ENCODE data around the gene MFSD1. TPM values are rescaled to one million over a fixed set of nuclear protein-coding genes. Genes with fewer than 3 reads are reported as not detected.

MFSD1 gene
- total and polyA plus RNA-seq, 9 of the 15 experiments (the other 6 are each of a cell fraction or from before 2014, with no cell fraction given), result 8.7 to 49.5 (median 28.6) TPM

DNA sequence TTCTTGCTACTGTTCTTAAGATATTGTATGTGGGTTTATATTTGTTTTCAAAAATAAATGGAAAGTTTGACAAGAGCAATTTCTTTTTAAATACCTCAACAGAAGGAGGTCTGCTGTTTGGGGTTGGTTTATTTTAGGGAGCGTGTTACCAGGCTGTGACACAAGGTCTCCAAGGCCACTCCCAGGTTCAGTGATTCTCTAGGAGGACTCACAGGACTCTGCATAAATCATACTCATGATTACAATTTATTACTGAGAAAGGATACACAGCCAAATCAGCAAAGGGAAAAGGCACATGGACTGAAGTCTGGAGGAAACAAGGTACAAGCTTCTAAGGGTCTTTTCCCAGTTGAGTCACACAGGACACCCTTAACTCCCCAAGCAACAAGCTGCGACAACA lies 18.8 kb upstream of the MFSD1 start:
- H3K4me2 ChIP-seq (ENCODE audit: insufficient read depth, low read length), result no peak overlapping the region
- no peaks in the 10 kb centered on the region; the same call in 1 of the 3 replicates for H3K36me3 ChIP-seq (ENCODE audit: control insufficient read depth, insufficient read depth, low read length)
- ChIA-PET CTCF (ENCODE audit: low intra/inter-chr PET ratio) (interaction anchor here (0.6 kb wide), 1 partner anchor 125 kb away, joined by 5 read pairs; no protein-coding TSS in a partner anchor), POLR2A (interaction anchor here (0.6 kb wide), 1 partner anchor 119 kb away, joined by 3 read pairs; no protein-coding TSS in a partner anchor)
- H2AFZ ChIP-seq (ENCODE audit: low read depth, low read length), result no peak overlapping the region
- H3K9me3 ChIP-seq (replicated peaks; ENCODE audit: control insufficient read depth, insufficient read depth, low read depth, low read length), result no peaks in the 10 kb centered on the region; the same call in 1 of the 2 replicates
- no peak for ATAC-seq
- H3K27ac ChIP-seq (ENCODE audit: extremely low read depth, low read depth, low read length), result no peak overlapping the region
- H3K79me2 ChIP-seq (ENCODE audit: control insufficient read depth, insufficient read depth, low read length), result no peaks in the 10 kb centered on the region
- no TSS peak for BruUV-seq (replicated peaks)
- in situ Hi-C loops (cut with MboI), result loop anchor here (25.0 kb wide), 1 partner anchor 1171 kb away; no protein-coding TSS in a partner anchor
- no peaks in the 10 kb centered on the region for H4K20me1 ChIP-seq (replicated peaks; ENCODE audit: control insufficient read depth, insufficient read depth, low read length)
- no peak overlapping the region for H3K4me3 ChIP-seq
- DNase-seq (ENCODE audit: extremely low read depth in 1 of 4, low spot score in 3 of 4), result no peak
- no peak overlapping the region for H3K9ac ChIP-seq (ENCODE audit: insufficient read depth in 1 of 2, low read depth in 2 of 2, low read length in 2 of 2)
- no peaks in the 10 kb centered on the region for H3K9me1 ChIP-seq (ENCODE audit: control insufficient read depth, insufficient read depth, low read length)
- H3K27me3 ChIP-seq (ENCODE audit: control insufficient read depth in 2 of 2, insufficient read depth in 2 of 2, low read length in 2 of 2), result no peaks in the 10 kb centered on the region
- no peak for FAIRE-seq
- intact Hi-C loops (cut with micrococcal nuclease), result no loop called here
- H3K4me1 ChIP-seq (replicated peaks in 1 of 2; ENCODE audit: control insufficient read depth in 2 of 2, insufficient read depth in 2 of 2, low read length in 2 of 2), result peaks cover 4 to 10% of the 10 kb centered on the region in 2 experiments; a peak in 3 of 5 replicates
- WGBS (ENCODE audit: insufficient coverage, low coverage, missing lambda C conversion rate), result 95% methylated on average over 2 of the region's 2 CpGs
- TF ChIP-seq SRF (CRISPR knock-in tag; IDR thresholded peaks at IDR 0.05) (no peak), RB1 (IDR thresholded peaks at IDR 0.05; ENCODE audit: low read depth) (no peak), L3MBTL2 (IDR thresholded peaks at IDR 0.05) (no peak), JUNB (CRISPR knock-in tag; conservative IDR thresholded peaks at IDR 0.05) (no peak), RBM34 (IDR thresholded peaks at IDR 0.05; ENCODE audit: borderline replicate concordance, insufficient read depth, low read length) (no peak)
- TF ChIP-seq, protein P1, sequence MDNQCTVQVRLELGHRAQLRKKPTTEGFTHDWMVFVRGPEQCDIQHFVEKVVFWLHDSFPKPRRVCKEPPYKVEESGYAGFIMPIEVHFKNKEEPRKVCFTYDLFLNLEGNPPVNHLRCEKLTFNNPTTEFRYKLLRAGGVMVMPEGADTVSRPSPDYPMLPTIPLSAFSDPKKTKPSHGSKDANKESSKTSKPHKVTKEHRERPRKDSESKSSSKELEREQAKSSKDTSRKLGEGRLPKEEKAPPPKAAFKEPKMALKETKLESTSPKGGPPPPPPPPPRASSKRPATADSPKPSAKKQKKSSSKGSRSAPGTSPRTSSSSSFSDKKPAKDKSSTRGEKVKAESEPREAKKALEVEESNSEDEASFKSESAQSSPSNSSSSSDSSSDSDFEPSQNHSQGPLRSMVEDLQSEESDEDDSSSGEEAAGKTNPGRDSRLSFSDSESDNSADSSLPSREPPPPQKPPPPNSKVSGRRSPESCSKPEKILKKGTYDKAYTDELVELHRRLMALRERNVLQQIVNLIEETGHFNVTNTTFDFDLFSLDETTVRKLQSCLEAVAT (IDR thresholded peaks at IDR 0.05), result no peak
- TF ChIP-seq, protein P2, sequence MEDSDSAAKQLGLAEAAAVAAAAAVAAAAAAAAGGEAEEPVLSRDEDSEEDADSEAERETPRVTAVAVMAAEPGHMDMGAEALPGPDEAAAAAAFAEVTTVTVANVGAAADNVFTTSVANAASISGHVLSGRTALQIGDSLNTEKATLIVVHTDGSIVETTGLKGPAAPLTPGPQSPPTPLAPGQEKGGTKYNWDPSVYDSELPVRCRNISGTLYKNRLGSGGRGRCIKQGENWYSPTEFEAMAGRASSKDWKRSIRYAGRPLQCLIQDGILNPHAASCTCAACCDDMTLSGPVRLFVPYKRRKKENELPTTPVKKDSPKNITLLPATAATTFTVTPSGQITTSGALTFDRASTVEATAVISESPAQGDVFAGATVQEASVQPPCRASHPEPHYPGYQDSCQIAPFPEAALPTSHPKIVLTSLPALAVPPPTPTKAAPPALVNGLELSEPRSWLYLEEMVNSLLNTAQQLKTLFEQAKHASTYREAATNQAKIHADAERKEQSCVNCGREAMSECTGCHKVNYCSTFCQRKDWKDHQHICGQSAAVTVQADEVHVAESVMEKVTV (CRISPR knock-in tag; IDR thresholded peaks at IDR 0.05), result no peak
- TF ChIP-seq, protein P3, sequence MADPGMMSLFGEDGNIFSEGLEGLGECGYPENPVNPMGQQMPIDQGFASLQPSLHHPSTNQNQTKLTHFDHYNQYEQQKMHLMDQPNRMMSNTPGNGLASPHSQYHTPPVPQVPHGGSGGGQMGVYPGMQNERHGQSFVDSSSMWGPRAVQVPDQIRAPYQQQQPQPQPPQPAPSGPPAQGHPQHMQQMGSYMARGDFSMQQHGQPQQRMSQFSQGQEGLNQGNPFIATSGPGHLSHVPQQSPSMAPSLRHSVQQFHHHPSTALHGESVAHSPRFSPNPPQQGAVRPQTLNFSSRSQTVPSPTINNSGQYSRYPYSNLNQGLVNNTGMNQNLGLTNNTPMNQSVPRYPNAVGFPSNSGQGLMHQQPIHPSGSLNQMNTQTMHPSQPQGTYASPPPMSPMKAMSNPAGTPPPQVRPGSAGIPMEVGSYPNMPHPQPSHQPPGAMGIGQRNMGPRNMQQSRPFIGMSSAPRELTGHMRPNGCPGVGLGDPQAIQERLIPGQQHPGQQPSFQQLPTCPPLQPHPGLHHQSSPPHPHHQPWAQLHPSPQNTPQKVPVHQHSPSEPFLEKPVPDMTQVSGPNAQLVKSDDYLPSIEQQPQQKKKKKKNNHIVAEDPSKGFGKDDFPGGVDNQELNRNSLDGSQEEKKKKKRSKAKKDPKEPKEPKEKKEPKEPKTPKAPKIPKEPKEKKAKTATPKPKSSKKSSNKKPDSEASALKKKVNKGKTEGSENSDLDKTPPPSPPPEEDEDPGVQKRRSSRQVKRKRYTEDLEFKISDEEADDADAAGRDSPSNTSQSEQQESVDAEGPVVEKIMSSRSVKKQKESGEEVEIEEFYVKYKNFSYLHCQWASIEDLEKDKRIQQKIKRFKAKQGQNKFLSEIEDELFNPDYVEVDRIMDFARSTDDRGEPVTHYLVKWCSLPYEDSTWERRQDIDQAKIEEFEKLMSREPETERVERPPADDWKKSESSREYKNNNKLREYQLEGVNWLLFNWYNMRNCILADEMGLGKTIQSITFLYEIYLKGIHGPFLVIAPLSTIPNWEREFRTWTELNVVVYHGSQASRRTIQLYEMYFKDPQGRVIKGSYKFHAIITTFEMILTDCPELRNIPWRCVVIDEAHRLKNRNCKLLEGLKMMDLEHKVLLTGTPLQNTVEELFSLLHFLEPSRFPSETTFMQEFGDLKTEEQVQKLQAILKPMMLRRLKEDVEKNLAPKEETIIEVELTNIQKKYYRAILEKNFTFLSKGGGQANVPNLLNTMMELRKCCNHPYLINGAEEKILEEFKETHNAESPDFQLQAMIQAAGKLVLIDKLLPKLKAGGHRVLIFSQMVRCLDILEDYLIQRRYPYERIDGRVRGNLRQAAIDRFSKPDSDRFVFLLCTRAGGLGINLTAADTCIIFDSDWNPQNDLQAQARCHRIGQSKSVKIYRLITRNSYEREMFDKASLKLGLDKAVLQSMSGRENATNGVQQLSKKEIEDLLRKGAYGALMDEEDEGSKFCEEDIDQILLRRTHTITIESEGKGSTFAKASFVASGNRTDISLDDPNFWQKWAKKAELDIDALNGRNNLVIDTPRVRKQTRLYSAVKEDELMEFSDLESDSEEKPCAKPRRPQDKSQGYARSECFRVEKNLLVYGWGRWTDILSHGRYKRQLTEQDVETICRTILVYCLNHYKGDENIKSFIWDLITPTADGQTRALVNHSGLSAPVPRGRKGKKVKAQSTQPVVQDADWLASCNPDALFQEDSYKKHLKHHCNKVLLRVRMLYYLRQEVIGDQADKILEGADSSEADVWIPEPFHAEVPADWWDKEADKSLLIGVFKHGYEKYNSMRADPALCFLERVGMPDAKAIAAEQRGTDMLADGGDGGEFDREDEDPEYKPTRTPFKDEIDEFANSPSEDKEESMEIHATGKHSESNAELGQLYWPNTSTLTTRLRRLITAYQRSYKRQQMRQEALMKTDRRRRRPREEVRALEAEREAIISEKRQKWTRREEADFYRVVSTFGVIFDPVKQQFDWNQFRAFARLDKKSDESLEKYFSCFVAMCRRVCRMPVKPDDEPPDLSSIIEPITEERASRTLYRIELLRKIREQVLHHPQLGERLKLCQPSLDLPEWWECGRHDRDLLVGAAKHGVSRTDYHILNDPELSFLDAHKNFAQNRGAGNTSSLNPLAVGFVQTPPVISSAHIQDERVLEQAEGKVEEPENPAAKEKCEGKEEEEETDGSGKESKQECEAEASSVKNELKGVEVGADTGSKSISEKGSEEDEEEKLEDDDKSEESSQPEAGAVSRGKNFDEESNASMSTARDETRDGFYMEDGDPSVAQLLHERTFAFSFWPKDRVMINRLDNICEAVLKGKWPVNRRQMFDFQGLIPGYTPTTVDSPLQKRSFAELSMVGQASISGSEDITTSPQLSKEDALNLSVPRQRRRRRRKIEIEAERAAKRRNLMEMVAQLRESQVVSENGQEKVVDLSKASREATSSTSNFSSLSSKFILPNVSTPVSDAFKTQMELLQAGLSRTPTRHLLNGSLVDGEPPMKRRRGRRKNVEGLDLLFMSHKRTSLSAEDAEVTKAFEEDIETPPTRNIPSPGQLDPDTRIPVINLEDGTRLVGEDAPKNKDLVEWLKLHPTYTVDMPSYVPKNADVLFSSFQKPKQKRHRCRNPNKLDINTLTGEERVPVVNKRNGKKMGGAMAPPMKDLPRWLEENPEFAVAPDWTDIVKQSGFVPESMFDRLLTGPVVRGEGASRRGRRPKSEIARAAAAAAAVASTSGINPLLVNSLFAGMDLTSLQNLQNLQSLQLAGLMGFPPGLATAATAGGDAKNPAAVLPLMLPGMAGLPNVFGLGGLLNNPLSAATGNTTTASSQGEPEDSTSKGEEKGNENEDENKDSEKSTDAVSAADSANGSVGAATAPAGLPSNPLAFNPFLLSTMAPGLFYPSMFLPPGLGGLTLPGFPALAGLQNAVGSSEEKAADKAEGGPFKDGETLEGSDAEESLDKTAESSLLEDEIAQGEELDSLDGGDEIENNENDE (IDR thresholded peaks at IDR 0.05; ENCODE audit: low read depth, low read length), result no peak

Data from K562 (cell line).